DND-41 (cell line): Measurements from ENCODE around the gene GMNN.

Source experiments
- ATAC-seq: fragments of 200-7000 bp; cut with Tn5 transposase; 3 replicates; pipeline ENCODE4 v1.9.1; 2021; ENCODE audit warnings: low read depth; ENCODE audit not compliant: insufficient read depth
- DNase-seq: peaks from one replicate; pipeline ENCODE4 v3.0.0-alpha.2; 2020
- H2AFZ ChIP-seq: 2 replicates; pipeline ENCODE4 v1.6.0; 2012; ENCODE audit warnings: low read depth, low read length
- H3K27ac ChIP-seq: 2 replicates; pipeline ENCODE4 v1.5.1; 2012; ENCODE audit warnings: low read length, inconsistent platforms
- H3K27me3 ChIP-seq: fragments of 200-600 bp; sonication (generic); 2 replicates; pipeline ENCODE4 v1.6.0; 2012; ENCODE audit warnings: low read length, mild to moderate bottlenecking, inconsistent platforms; ENCODE audit not compliant: insufficient read depth, poor library complexity
- H3K36me3 ChIP-seq: 2 replicates; pipeline ENCODE4 v1.5.1; 2012; ENCODE audit warnings: low read length, inconsistent platforms; ENCODE audit not compliant: insufficient read depth
- H3K4me1 ChIP-seq: 2 replicates; pipeline ENCODE4 v1.5.1; 2012; ENCODE audit warnings: mild to moderate bottlenecking, low read length; ENCODE audit not compliant: insufficient read depth
- H3K4me2 ChIP-seq: 2 replicates; pipeline ENCODE4 v1.6.0; 2012; ENCODE audit warnings: mild to moderate bottlenecking, moderate library complexity, low read length, inconsistent platforms; ENCODE audit not compliant: insufficient read depth
- H3K4me3 ChIP-seq, 2 experiments: fragments of 200-600 bp in 1 of 2; shearing (Covaris generic) in 1 of 2; 2 replicates each; pipeline ENCODE4 v1.5.1; 2012 to 2016; ENCODE audit warnings: inconsistent platforms in 2 of 2, low read length in 2 of 2, mild to moderate bottlenecking in 2 of 2, low read depth in 1 of 2, moderate library complexity in 1 of 2
- H3K79me2 ChIP-seq: 2 replicates; pipeline ENCODE4 v1.6.0; 2012; ENCODE audit warnings: low read length, inconsistent platforms; ENCODE audit not compliant: insufficient read depth
- H3K9ac ChIP-seq: 2 replicates; pipeline ENCODE4 v1.6.0; 2012; ENCODE audit warnings: low read depth, mild to moderate bottlenecking, inconsistent platforms, low read length, moderate library complexity
- H3K9me3 ChIP-seq: 2 replicates; pipeline ENCODE4 v1.5.1; 2012; ENCODE audit warnings: low read length, moderate library complexity, mild to moderate bottlenecking, inconsistent platforms; ENCODE audit not compliant: insufficient read depth, severe bottlenecking
- H4K20me1 ChIP-seq: 2 replicates; pipeline ENCODE4 v1.6.0; 2012; ENCODE audit warnings: low read length; ENCODE audit not compliant: insufficient read depth
- EZH2 ChIP-seq: IDR thresholded peaks from 3 replicates; pipeline ENCODE4 v1.6.1; 2012; ENCODE audit warnings: borderline replicate concordance, low read depth, mild to moderate bottlenecking, moderate library complexity, low read length, inconsistent platforms; ENCODE audit not compliant: severe bottlenecking
- TF ChIP-seq, protein P1 (sequence below): IDR thresholded peaks from 2 replicates; pipeline ENCODE4 v1.5.1; 2012; ENCODE audit warnings: borderline replicate concordance, low read length, moderate library complexity, mild to moderate bottlenecking; ENCODE audit not compliant: poor library complexity, severe bottlenecking; ENCODE audit errors: extremely low read depth

The GMNN gene

DNA sequence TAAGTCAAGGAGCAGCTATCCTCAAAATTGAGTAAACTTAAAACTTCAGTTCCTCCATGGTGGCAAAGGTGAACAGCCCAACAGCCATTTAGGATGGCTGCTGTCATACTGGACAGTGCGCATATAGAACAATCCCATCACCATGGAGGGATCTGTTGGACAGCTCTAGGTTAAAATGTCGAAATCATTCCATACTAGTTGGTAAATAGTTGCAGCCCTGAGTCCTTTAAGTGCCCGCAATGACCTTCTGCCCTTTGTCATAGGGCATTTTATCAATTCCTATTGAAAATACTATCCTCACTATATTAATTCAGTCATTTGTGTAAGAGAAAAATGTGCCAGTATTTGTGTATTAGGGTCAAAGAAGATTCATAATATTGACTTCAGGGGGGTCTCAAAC lies 32.8 kb downstream of the GMNN start:
- no peaks in the 10 kb centered on the region for H4K20me1 ChIP-seq
- no peak for TF ChIP-seq EZH2
- TF ChIP-seq, protein P1, sequence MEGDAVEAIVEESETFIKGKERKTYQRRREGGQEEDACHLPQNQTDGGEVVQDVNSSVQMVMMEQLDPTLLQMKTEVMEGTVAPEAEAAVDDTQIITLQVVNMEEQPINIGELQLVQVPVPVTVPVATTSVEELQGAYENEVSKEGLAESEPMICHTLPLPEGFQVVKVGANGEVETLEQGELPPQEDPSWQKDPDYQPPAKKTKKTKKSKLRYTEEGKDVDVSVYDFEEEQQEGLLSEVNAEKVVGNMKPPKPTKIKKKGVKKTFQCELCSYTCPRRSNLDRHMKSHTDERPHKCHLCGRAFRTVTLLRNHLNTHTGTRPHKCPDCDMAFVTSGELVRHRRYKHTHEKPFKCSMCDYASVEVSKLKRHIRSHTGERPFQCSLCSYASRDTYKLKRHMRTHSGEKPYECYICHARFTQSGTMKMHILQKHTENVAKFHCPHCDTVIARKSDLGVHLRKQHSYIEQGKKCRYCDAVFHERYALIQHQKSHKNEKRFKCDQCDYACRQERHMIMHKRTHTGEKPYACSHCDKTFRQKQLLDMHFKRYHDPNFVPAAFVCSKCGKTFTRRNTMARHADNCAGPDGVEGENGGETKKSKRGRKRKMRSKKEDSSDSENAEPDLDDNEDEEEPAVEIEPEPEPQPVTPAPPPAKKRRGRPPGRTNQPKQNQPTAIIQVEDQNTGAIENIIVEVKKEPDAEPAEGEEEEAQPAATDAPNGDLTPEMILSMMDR, result no peak
- no peak overlapping the region for H3K4me3 ChIP-seq
- no peaks in the 10 kb centered on the region for H3K9me3 ChIP-seq
- H3K4me1 ChIP-seq, result no peaks in the 10 kb centered on the region
- peaks cover 15% of the 10 kb centered on the region; the same call in 1 of the 2 replicates for H3K36me3 ChIP-seq
- no peak overlapping the region for H2AFZ ChIP-seq
- H3K4me2 ChIP-seq, result no peak overlapping the region
- H3K9ac ChIP-seq, result no peak overlapping the region
- ATAC-seq (no peak), DNase-seq (no peak)
- H3K27me3 ChIP-seq, result no peaks in the 10 kb centered on the region
- no peaks in the 10 kb centered on the region for H3K79me2 ChIP-seq
- H3K27ac ChIP-seq, result no peak overlapping the region

DNA sequence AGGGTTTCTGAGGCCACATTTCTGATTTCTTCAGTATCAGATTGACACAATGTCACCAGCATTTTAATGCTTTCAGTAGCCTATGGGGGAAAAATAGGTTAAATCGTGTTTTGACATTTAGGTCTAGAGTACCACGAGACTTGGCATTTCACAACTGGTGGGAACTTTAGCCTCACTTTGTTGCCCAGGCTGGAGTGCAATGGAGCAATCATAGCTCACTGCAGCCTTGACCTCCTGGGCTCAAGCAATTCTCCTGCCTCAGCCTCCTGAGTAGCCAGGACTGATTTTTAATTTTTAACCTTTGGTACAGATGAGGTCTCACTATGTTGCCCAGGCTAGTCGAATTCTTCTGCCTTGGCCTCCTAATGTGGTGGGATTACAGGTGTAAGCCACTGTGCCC lies 35.0 kb downstream of the GMNN start:
- no peaks in the 10 kb centered on the region for H3K4me1 ChIP-seq
- H3K9ac ChIP-seq, result no peak overlapping the region
- TF ChIP-seq, protein P1, result no peak
- no peak for TF ChIP-seq EZH2

DNA sequence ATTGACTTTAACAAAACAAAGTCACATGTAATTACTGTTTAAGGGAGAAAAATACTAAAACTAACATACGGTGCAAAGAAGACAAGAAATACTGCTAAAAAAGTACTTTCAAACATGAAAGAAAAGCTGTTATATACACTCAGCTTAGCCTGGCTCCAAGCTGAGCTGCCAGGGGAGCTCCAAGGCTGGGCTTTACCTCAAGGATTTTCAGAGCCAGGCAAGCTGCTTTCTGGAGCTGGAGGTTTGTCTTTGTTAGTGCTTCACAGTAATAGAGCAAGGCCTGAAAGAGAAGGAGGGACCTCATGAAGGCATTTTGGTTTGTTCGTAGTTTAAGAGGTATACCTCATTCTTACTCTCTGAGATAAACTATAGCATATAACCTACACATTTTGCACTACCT lies 43.6 kb downstream of the GMNN start:
- Histone ChIP-seq H4K20me1 (no peaks in the 10 kb centered on the region), H3K9ac (no peak overlapping the region), H3K4me3 (no peak overlapping the region), H3K79me2 (no peaks in the 10 kb centered on the region), H2AFZ (no peak overlapping the region), H3K9me3 (no peaks in the 10 kb centered on the region), H3K36me3 (peaks cover 13% of the 10 kb centered on the region), H3K27me3 (no peaks in the 10 kb centered on the region), H3K4me1 (no peaks in the 10 kb centered on the region), H3K4me2 (no peak overlapping the region), H3K27ac (no peak overlapping the region)
- TF ChIP-seq EZH2, result no peak
- TF ChIP-seq, protein P1, result no peak
- no peak for ATAC-seq
- no peak for DNase-seq

More for the DNA sequence above, 35.0 kb downstream of the GMNN start:
- no peaks in the 10 kb centered on the region for H4K20me1 ChIP-seq
- H3K79me2 ChIP-seq, result no peaks in the 10 kb centered on the region
- DNase-seq (no peak), ATAC-seq (no peak)
- no peak overlapping the region for H3K27ac ChIP-seq
- H3K4me3 ChIP-seq, result no peak overlapping the region
- no peak overlapping the region for H2AFZ ChIP-seq
- no peak overlapping the region for H3K4me2 ChIP-seq
- H3K27me3 ChIP-seq, result no peaks in the 10 kb centered on the region
- peaks cover 15% of the 10 kb centered on the region; the same call in 1 of the 2 replicates for H3K36me3 ChIP-seq
- H3K9me3 ChIP-seq, result no peaks in the 10 kb centered on the region

DNA sequence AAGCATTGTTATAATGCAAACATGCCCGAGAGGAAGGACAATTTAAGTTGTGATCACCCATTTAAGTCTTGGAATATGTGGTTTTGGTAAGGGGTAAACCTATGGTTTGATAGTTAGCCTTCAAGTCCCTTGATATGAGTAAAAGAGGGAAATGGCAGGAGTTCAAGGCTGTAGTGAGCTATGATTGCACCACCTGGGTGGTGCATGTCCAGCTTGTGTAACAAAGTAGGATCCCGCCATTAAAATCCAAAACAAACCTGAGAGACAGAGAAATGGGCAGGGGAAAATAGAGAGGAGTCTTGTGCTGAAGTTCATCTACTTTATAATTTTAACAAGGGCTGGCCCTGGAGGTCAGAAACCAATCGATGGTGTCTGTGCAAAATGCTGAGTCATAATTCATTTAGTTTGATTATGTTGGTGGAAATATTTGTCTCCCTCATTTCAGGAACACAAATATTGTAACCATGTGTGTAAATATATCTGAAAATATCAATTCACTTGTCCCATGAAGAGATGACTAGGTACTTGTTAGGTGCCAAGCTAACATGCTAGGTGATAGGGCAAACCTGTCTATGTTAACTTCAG lies 47.2 kb downstream of the GMNN start:
- no peak for TF ChIP-seq EZH2
- TF ChIP-seq, protein P1, result no peak
- no peaks in the 10 kb centered on the region for H3K4me1 ChIP-seq
- H3K36me3 ChIP-seq, result peaks cover 31% of the 10 kb centered on the region
- no peak for DNase-seq
- no peak overlapping the region for H3K4me2 ChIP-seq
- no peak for ATAC-seq
- no peak overlapping the region for H3K27ac ChIP-seq
- H4K20me1 ChIP-seq, result no peaks in the 10 kb centered on the region
- no peaks in the 10 kb centered on the region for H3K79me2 ChIP-seq
- H3K4me3 ChIP-seq, result no peak overlapping the region
- H3K27me3 ChIP-seq, result no peaks in the 10 kb centered on the region
- H3K9ac ChIP-seq, result no peak overlapping the region
- H3K9me3 ChIP-seq, result no peaks in the 10 kb centered on the region
- no peak overlapping the region for H2AFZ ChIP-seq
